Measurements from ENCODE around the gene GJC2.

GJC2 gene

GRCh38 chr1:228197555-228198147, 47.9 kb downstream of the GJC2 start:
- DNase-seq = no peak

- no peak for DNase-seq
Measured at GRCh38 chr1:228198977-228199590, 49.4 kb downstream of the GJC2 start.

- DNase-seq = no peak
Measured at GRCh38 chr1:228204958-228205357, 55.2 kb downstream of the GJC2 start.

- DNase-seq = no peak
Measured at GRCh38 chr1:228205526-228206436, 56.1 kb downstream of the GJC2 start.

- no peak for DNase-seq
Measured at GRCh38 chr1:228206582-228207351, 57.0 kb downstream of the GJC2 start.

- DNase-seq = no peak
Measured at GRCh38 chr1:228207381-228207810, 57.7 kb downstream of the GJC2 start.

- DNase-seq = no peak
Measured at GRCh38 chr1:228207851-228208821, 58.4 kb downstream of the GJC2 start, which contains the start of gene OBSCN. Gene OBSCN, plus strand, starts transcription at chr1:228208044. Its CDS starts 3,740 bp downstream, at chr1:228211784.

GRCh38 chr1:228208831-228209551, 59.3 kb downstream of the GJC2 start:
- no peak for DNase-seq
